Neural cell (in vitro differentiated cells): ENCODE measurements around the gene MAMDC4. TPM values are rescaled to one million over a fixed set of nuclear protein-coding genes. Genes with fewer than 3 reads are reported as not detected.

Experiments
- H2AFZ ChIP-seq: fragments of 200-600, 300-800 bp; sonication (generic), shearing (Covaris generic); 2 replicates; pipeline ENCODE4 v1.6.0; 2014; ENCODE audit warnings: low read depth, mild to moderate bottlenecking, antibody characterized with exemption, low read length, moderate library complexity
- H3F3A ChIP-seq: fragments of 200-600 bp; shearing (Covaris generic); 2 replicates; pipeline ENCODE4 v1.6.1; 2016; ENCODE audit warnings: mild to moderate bottlenecking, moderate library complexity, mixed read lengths, antibody characterized with exemption, low read length; ENCODE audit not compliant: insufficient read depth, poor library complexity, severe bottlenecking
- H3K27ac ChIP-seq: fragments of 200-600, 300-800 bp; sonication (generic), shearing (Covaris generic); 2 replicates; pipeline ENCODE4 v1.5.1; 2014; ENCODE audit warnings: mild to moderate bottlenecking, low read length, moderate library complexity
- H3K27me3 ChIP-seq: fragments of 300-800, 200-600 bp; sonication (generic), shearing (Covaris generic); 2 replicates; pipeline ENCODE4 v1.6.0; 2014; ENCODE audit warnings: mild to moderate bottlenecking, low read depth, low read length, moderate library complexity; ENCODE audit not compliant: insufficient read depth
- H3K36me3 ChIP-seq: fragments of 300-800, 200-600 bp; sonication (generic), shearing (Covaris generic); 2 replicates; pipeline ENCODE4 v1.5.1; 2014; ENCODE audit warnings: mild to moderate bottlenecking, antibody characterized with exemption, low read length, moderate library complexity; ENCODE audit not compliant: insufficient read depth
- H3K4me2 ChIP-seq: fragments of 300-800, 200-600 bp; sonication (generic), shearing (Covaris generic); 2 replicates; pipeline ENCODE4 v1.6.0; 2014; ENCODE audit warnings: mild to moderate bottlenecking, low read length
- H3K4me3 ChIP-seq: fragments of 300-800, 200-600 bp; sonication (generic), shearing (Covaris generic); 2 replicates; pipeline ENCODE4 v1.5.1; 2014; ENCODE audit warnings: mild to moderate bottlenecking, low read length, moderate library complexity
- H3K79me2 ChIP-seq: fragments of 200-600 bp; shearing (Covaris generic); replicated peaks from 2 replicates; pipeline ENCODE4 v1.6.0; 2014; ENCODE audit warnings: mild to moderate bottlenecking, low read length, moderate library complexity; ENCODE audit not compliant: insufficient read depth
- H3K9ac ChIP-seq: fragments of 300-800, 200-600 bp; sonication (generic), shearing (Covaris generic); 2 replicates; pipeline ENCODE4 v1.6.1; 2016; ENCODE audit warnings: mild to moderate bottlenecking, low read length, mixed read lengths
- H3K9me2 ChIP-seq: fragments of 200-600 bp; shearing (Covaris generic); 2 replicates; pipeline ENCODE4 v1.6.1; 2016; ENCODE audit warnings: mild to moderate bottlenecking, low read length, mixed read lengths; ENCODE audit not compliant: insufficient read depth
- H3K9me3 ChIP-seq: fragments of 200-600, 300-800 bp; sonication (generic), shearing (Covaris generic); 2 replicates; pipeline ENCODE4 v1.6.1; 2016; ENCODE audit warnings: mild to moderate bottlenecking, mixed run types, low read length, moderate library complexity, mixed read lengths
- H4K20me1 ChIP-seq: fragments of 200-600 bp; shearing (Covaris generic); 2 replicates; pipeline ENCODE4 v1.6.1; 2016; ENCODE audit warnings: mild to moderate bottlenecking, mixed run types; ENCODE audit not compliant: insufficient read depth
- CTCF ChIP-seq: fragments of 450-650 bp; IDR thresholded peaks from 2 replicates; pipeline ENCODE4 v1.5.1; 2014; ENCODE audit warnings: antibody characterized with exemption, mild to moderate bottlenecking, moderate library complexity; ENCODE audit not compliant: poor library complexity, severe bottlenecking
- EP300 ChIP-seq: fragments of 450-650 bp; conservative IDR thresholded peaks from 2 replicates; pipeline ENCODE4 v1.6.1; 2014; ENCODE audit warnings: antibody characterized with exemption, mild to moderate bottlenecking, moderate library complexity; ENCODE audit not compliant: poor library complexity, severe bottlenecking
- EZH2 ChIP-seq: fragments of 200-600, 300-800 bp; shearing (Covaris generic), sonication (generic); IDR thresholded peaks from 2 replicates; pipeline ENCODE4 v1.6.1; 2014; ENCODE audit warnings: antibody characterized with exemption, low read length, borderline replicate concordance, mild to moderate bottlenecking; ENCODE audit not compliant: insufficient read depth, poor library complexity, severe bottlenecking
- MXI1 ChIP-seq: fragments of 450-650 bp; conservative IDR thresholded peaks from 2 replicates; pipeline ENCODE4 v1.6.1; 2014; ENCODE audit warnings: antibody characterized with exemption, mild to moderate bottlenecking; ENCODE audit not compliant: poor library complexity, severe bottlenecking
- POLR2AphosphoS5 ChIP-seq: IDR thresholded peaks from 2 replicates; pipeline ENCODE4 v1.6.1; 2012
- RAD21 ChIP-seq: fragments of 450-650 bp; conservative IDR thresholded peaks from 2 replicates; pipeline ENCODE4 v1.6.1; 2014; ENCODE audit warnings: antibody characterized with exemption, mild to moderate bottlenecking, moderate library complexity
- SMC3 ChIP-seq: fragments of 450-650 bp; conservative IDR thresholded peaks from 2 replicates; pipeline ENCODE4 v1.6.1; 2014; ENCODE audit warnings: antibody characterized with exemption, mild to moderate bottlenecking, moderate library complexity; ENCODE audit not compliant: poor library complexity
- TAF1 ChIP-seq: IDR thresholded peaks from 2 replicates; pipeline ENCODE4 v1.6.1; 2012; ENCODE audit warnings: low read depth
- polyA plus RNA-seq: library from polyadenylated mRNA; depleted of rRNA; stranded (reverse); fragments of >200 nt; gene quantifications from 2 replicates; pipeline ENCODE4 v1.2.3, GENCODE V29; 2014
- TF ChIP-seq, protein P1 (sequence below): IDR thresholded peaks from 2 replicates; pipeline ENCODE4 v1.6.1; 2012; ENCODE audit warnings: borderline replicate concordance

The MAMDC4 gene
- polyA plus RNA-seq, 1 donor from 2014 or later = 13.1 TPM

- Histone ChIP-seq H4K20me1 (no peaks in the 10 kb centered on the region), H2AFZ (no peak overlapping the region), H3K9me3 (no peaks in the 10 kb centered on the region), H3K9ac (no peak overlapping the region), H3K4me2 (no peak overlapping the region), H3K4me3 (no peak overlapping the region), H3K79me2 (no peaks in the 10 kb centered on the region), H3K36me3 (no peaks in the 10 kb centered on the region), H3K27ac (no peak overlapping the region), H3K9me2 (no peaks in the 10 kb centered on the region), H3F3A (no peaks in the 10 kb centered on the region), H3K27me3 (no peaks in the 10 kb centered on the region)
- no peak for TF ChIP-seq SMC3
- TF ChIP-seq EP300 = no peak
- TF ChIP-seq POLR2AphosphoS5 = no peak
- no peak for TF ChIP-seq RAD21
- no peak for TF ChIP-seq TAF1
- TF ChIP-seq CTCF = no peak
- TF ChIP-seq, protein P1, sequence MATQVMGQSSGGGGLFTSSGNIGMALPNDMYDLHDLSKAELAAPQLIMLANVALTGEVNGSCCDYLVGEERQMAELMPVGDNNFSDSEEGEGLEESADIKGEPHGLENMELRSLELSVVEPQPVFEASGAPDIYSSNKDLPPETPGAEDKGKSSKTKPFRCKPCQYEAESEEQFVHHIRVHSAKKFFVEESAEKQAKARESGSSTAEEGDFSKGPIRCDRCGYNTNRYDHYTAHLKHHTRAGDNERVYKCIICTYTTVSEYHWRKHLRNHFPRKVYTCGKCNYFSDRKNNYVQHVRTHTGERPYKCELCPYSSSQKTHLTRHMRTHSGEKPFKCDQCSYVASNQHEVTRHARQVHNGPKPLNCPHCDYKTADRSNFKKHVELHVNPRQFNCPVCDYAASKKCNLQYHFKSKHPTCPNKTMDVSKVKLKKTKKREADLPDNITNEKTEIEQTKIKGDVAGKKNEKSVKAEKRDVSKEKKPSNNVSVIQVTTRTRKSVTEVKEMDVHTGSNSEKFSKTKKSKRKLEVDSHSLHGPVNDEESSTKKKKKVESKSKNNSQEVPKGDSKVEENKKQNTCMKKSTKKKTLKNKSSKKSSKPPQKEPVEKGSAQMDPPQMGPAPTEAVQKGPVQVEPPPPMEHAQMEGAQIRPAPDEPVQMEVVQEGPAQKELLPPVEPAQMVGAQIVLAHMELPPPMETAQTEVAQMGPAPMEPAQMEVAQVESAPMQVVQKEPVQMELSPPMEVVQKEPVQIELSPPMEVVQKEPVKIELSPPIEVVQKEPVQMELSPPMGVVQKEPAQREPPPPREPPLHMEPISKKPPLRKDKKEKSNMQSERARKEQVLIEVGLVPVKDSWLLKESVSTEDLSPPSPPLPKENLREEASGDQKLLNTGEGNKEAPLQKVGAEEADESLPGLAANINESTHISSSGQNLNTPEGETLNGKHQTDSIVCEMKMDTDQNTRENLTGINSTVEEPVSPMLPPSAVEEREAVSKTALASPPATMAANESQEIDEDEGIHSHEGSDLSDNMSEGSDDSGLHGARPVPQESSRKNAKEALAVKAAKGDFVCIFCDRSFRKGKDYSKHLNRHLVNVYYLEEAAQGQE = no peak
Observed at GRCh38 chr9:136900556-136900955, 48.4 kb downstream of the MAMDC4 start.

GRCh38 chr9:136900988-136901515 is 48.9 kb downstream of the MAMDC4 start:
- Histone ChIP-seq H3K4me2 (no peak overlapping the region), H3K27ac (no peak overlapping the region), H3K9ac (no peak overlapping the region), H3F3A (no peaks in the 10 kb centered on the region), H3K27me3 (no peaks in the 10 kb centered on the region), H3K36me3 (no peaks in the 10 kb centered on the region), H3K79me2 (no peaks in the 10 kb centered on the region), H3K9me2 (no peaks in the 10 kb centered on the region), H2AFZ (no peak overlapping the region), H3K4me3 (no peak overlapping the region), H3K9me3 (no peaks in the 10 kb centered on the region), H4K20me1 (no peaks in the 10 kb centered on the region)
- TF ChIP-seq POLR2AphosphoS5 (no peak), CTCF (no peak), TAF1 (no peak), EP300 (no peak), RAD21 (no peak), SMC3 (no peak), EZH2 (no peak), MXI1 (no peak)
- TF ChIP-seq, protein P1 = no peak
